Gastrocnemius medialis (tissue), 4 donors: ENCODE results near the gene RP2. TPM values are rescaled to one million over a fixed set of nuclear protein-coding genes. Genes with fewer than 3 reads are reported as not detected.

ENCODE experiments used
- ATAC-seq, 2 donors: fragments of 150-250 bp; one replicate each; pipeline ENCODE4 v1.9.1; 2016
- DNase-seq, 2 donors: peaks; one replicate each; pipeline ENCODE4 v3.0.0-alpha.2; 2019
- H3K27ac ChIP-seq, 4 donors: fragments of 200-600 bp; sonication (generic); 1 replicate in 1 of 4; 2 replicates in 3 of 4; pipeline ENCODE4 v1.5.1; 2016 to 2018; ENCODE audit warnings: mild to moderate bottlenecking in 2 of 4, moderate library complexity in 1 of 4
- H3K27me3 ChIP-seq, 3 donors: fragments of 200-600 bp; sonication (generic) in 2 of 3; 1 replicate in 1 of 3; 2 replicates in 2 of 3; pipeline versions ENCODE4 v1.5.1 to v1.6.0; 2016 to 2019; ENCODE audit warnings: mild to moderate bottlenecking in 1 of 3, moderate library complexity in 1 of 3
- H3K36me3 ChIP-seq, 2 donors: fragments of 200-600 bp; sonication (generic) in 1 of 2; one replicate each; pipeline ENCODE4 v1.5.1; 2017 to 2018
- H3K4me1 ChIP-seq, 2 donors: fragments of 200-600 bp; sonication (generic) in 1 of 2; one replicate each; pipeline ENCODE4 v1.5.1; 2016 to 2017; ENCODE audit warnings: mild to moderate bottlenecking in 2 of 2
- H3K4me3 ChIP-seq, 4 donors: fragments of 200-600 bp; sonication (generic) in 3 of 4; 1 replicate in 1 of 4; 2 replicates in 3 of 4; pipeline ENCODE4 v1.5.1; 2016 to 2019; ENCODE audit warnings: mild to moderate bottlenecking in 2 of 4
- H3K9me3 ChIP-seq, 3 donors: fragments of 200-600 bp; sonication (generic) in 2 of 3; 1 replicate in 1 of 3; 2 replicates in 2 of 3; pipeline ENCODE4 v1.5.1; 2016 to 2019
- CTCF ChIP-seq, 5 experiments: fragments of 450-650 bp in 3 of 5; fragments of 200-600 bp in 2 of 5; sonication (generic) in 2 of 5; IDR thresholded peaks in 4 of 5; conservative IDR thresholded peaks in 1 of 5; 1 replicate in 4 of 5; 2 replicates in 1 of 5; pipeline ENCODE4 v1.5.1; 2016 to 2019; ENCODE audit warnings: antibody characterized with exemption in 5 of 5, mild to moderate bottlenecking in 3 of 5, moderate library complexity in 3 of 5
- POLR2A ChIP-seq, 2 donors: fragments of 450-650 bp; IDR thresholded peaks; one replicate each; pipeline ENCODE4 v1.6.1; 2017; ENCODE audit warnings: antibody characterized with exemption in 2 of 2, mild to moderate bottlenecking in 2 of 2, moderate library complexity in 2 of 2
- in situ Hi-C, 4 donors: fragments of 200-750 bp; cut with MboI; loops; one replicate each; pipeline versions ENCODE4 v1.15.0 to v1.8.0; 2017; ENCODE audit warnings: low sequenced_read_pairs in 4 of 4
- intact Hi-C: fragments of 100-400 bp; cut with DNase I; formaldehyde crosslinking; loops from one replicate; pipeline ENCODE4 v1.15.1; 2023; ENCODE audit warnings: low total_unique reads
- total RNA-seq, 4 donors: library from RNA; depleted of rRNA; stranded (reverse); fragments of >200 nt; gene quantifications; one replicate each; pipeline versions ENCODE4 v1.1.0 to v1.2.3, GENCODE V29; 2016

The RP2 gene
- total RNA-seq, 4 donors from 2014 or later: 1.1 to 3.1 (median 2.7) TPM

- no peak overlapping the region for H3K4me3 ChIP-seq
- H3K4me1 ChIP-seq: no peaks in the 10 kb centered on the region
- no peak for TF ChIP-seq POLR2A (IDR thresholded peaks at IDR 0.05)
- no peak for TF ChIP-seq CTCF (IDR thresholded peaks at IDR 0.05 in 4 of 5, conservative IDR thresholded peaks at IDR 0.05 in 1 of 5)
- in situ Hi-C loops (no loop called here), intact Hi-C loops (no loop called here)
- ATAC-seq: no peak
- no peaks in the 10 kb centered on the region for H3K27me3 ChIP-seq
- DNase-seq: no peak
- no peaks in the 10 kb centered on the region for H3K36me3 ChIP-seq
- no peak overlapping the region for H3K27ac ChIP-seq
- H3K9me3 ChIP-seq: no peaks in the 10 kb centered on the region
Observed at GRCh38 chrX:46884799-46885198, 48.0 kb downstream of the RP2 start.

GRCh38 chrX:46898207-46898606, 61.4 kb downstream of the RP2 start:
- no peaks in the 10 kb centered on the region for H3K4me1 ChIP-seq
- no peak overlapping the region for H3K4me3 ChIP-seq
- no peak for TF ChIP-seq POLR2A (IDR thresholded peaks at IDR 0.05)
- H3K36me3 ChIP-seq: no peaks in the 10 kb centered on the region
- no peaks in the 10 kb centered on the region for H3K9me3 ChIP-seq
- intact Hi-C loops: no loop called here
- no peaks in the 10 kb centered on the region for H3K27me3 ChIP-seq
- DNase-seq: no peak
- in situ Hi-C loops: no loop called here
- H3K27ac ChIP-seq: no peak overlapping the region
- ATAC-seq: no peak

- intact Hi-C loops (loop anchor here (1.0 to 5.0 kb wide), 3 partner anchors 75 to 189 kb away; no protein-coding TSS in a partner anchor), in situ Hi-C loops (loop anchor here in 1 of 4 donors (10.0 kb wide), 2 partner anchors 131 to 191 kb away; no protein-coding TSS in a partner anchor)
- no peaks in the 10 kb centered on the region for H3K27me3 ChIP-seq
- H3K36me3 ChIP-seq: no peaks in the 10 kb centered on the region
- H3K9me3 ChIP-seq: no peaks in the 10 kb centered on the region
- ATAC-seq: peak; percentile 60 to 84
- H3K27ac ChIP-seq: no peak overlapping the region
- TF ChIP-seq POLR2A (IDR thresholded peaks at IDR 0.05) (no peak), CTCF (IDR thresholded peaks at IDR 0.05 in 4 of 5, conservative IDR thresholded peaks at IDR 0.05 in 1 of 5) (peak; percentile 38 to 63 (median 52))
- peak overlapping the region in 3 of 4 donors; percentile 44 to 55 (median 50) for H3K4me3 ChIP-seq
- peak; percentile 45 to 60 for DNase-seq
- H3K4me1 ChIP-seq: no peaks in the 10 kb centered on the region
Observed at GRCh38 chrX:46903458-46904242, 66.8 kb downstream of the RP2 start.

- DNase-seq (no peak), ATAC-seq (no peak)
- no peak for TF ChIP-seq POLR2A (IDR thresholded peaks at IDR 0.05)
- TF ChIP-seq CTCF (IDR thresholded peaks at IDR 0.05 in 4 of 5, conservative IDR thresholded peaks at IDR 0.05 in 1 of 5): no peak
- Histone ChIP-seq H3K27ac (no peak overlapping the region), H3K27me3 (no peaks in the 10 kb centered on the region), H3K36me3 (no peaks in the 10 kb centered on the region), H3K9me3 (no peaks in the 10 kb centered on the region), H3K4me3 (no peak overlapping the region), H3K4me1 (no peaks in the 10 kb centered on the region)
- intact Hi-C loops (loop anchor here (2.0 to 5.0 kb wide), 2 partner anchors 74 to 188 kb away; no protein-coding TSS in a partner anchor), in situ Hi-C loops (loop anchor here in 1 of 4 donors (10.0 kb wide), 2 partner anchors 130 to 190 kb away; no protein-coding TSS in a partner anchor)
Observed at GRCh38 chrX:46904626-46905025, 67.8 kb downstream of the RP2 start.

- no peak for DNase-seq
- intact Hi-C loops: no loop called here
Observed at GRCh38 chrX:46910415-46910814, 73.6 kb downstream of the RP2 start.

More at GRCh38 chrX:46910415-46910814, 73.6 kb downstream of the RP2 start:
- H3K9me3 ChIP-seq: no peaks in the 10 kb centered on the region
- H3K4me1 ChIP-seq: peaks cover 0 to 5% of the 10 kb centered on the region in 2 donors
- TF ChIP-seq POLR2A (IDR thresholded peaks at IDR 0.05) (no peak), CTCF (IDR thresholded peaks at IDR 0.05 in 4 of 5, conservative IDR thresholded peaks at IDR 0.05 in 1 of 5) (no peak)
- in situ Hi-C loops: no loop called here
- peaks cover 0 to 4% (median 0%) of the 10 kb centered on the region in 3 donors for H3K27me3 ChIP-seq
- no peaks in the 10 kb centered on the region for H3K36me3 ChIP-seq
- no peak overlapping the region for H3K4me3 ChIP-seq
- no peak overlapping the region for H3K27ac ChIP-seq
- no peak for ATAC-seq
